Smooth muscle cell (in vitro differentiated cells): ENCODE results near the gene TOX3. TPM values are rescaled to one million over a fixed set of nuclear protein-coding genes. Genes with fewer than 3 reads are reported as not detected.

ENCODE experiments used
- DNase-seq: peaks from one replicate; lab custom pipeline; 2025; ENCODE audit not compliant: unreplicated experiment; lab: John Stamatoyannopoulos, UW
- H2AFZ ChIP-seq: fragments of 200-600 bp; sonication (generic); 2 replicates; pipeline ENCODE4 v1.6.0; 2016; ENCODE audit warnings: antibody characterized with exemption, low read depth, mild to moderate bottlenecking
- H3F3A ChIP-seq: fragments of 200-600 bp; sonication (generic); 2 replicates; pipeline ENCODE4 v1.6.0; 2017; ENCODE audit warnings: antibody characterized with exemption, low read depth
- H3K27ac ChIP-seq: fragments of 200-600 bp; sonication (generic); 2 replicates; pipeline ENCODE4 v1.5.1; 2016; ENCODE audit warnings: low read depth, mild to moderate bottlenecking
- H3K27me3 ChIP-seq: fragments of 200-600 bp; sonication (generic); 2 replicates; pipeline ENCODE4 v1.6.1; 2016; ENCODE audit warnings: low read depth, mild to moderate bottlenecking
- H3K36me3 ChIP-seq: fragments of 200-600 bp; sonication (generic); 2 replicates; pipeline ENCODE4 v1.5.1; 2016; ENCODE audit warnings: low read depth
- H3K4me1 ChIP-seq: fragments of 200-600 bp; sonication (generic); 2 replicates; pipeline ENCODE4 v1.5.1; 2016; ENCODE audit warnings: low read depth
- H3K4me2 ChIP-seq: fragments of 200-600 bp; sonication (generic); 2 replicates; pipeline ENCODE4 v1.6.0; 2016; ENCODE audit warnings: mild to moderate bottlenecking
- H3K4me3 ChIP-seq: fragments of 200-600 bp; sonication (generic); 2 replicates; pipeline ENCODE4 v1.5.1; 2016; ENCODE audit warnings: mild to moderate bottlenecking
- H3K79me2 ChIP-seq: fragments of 200-600 bp; sonication (generic); 2 replicates; pipeline ENCODE4 v1.6.0; 2016; ENCODE audit warnings: low read depth, mild to moderate bottlenecking
- H3K9ac ChIP-seq: fragments of 200-600 bp; sonication (generic); 2 replicates; pipeline ENCODE4 v1.6.0; 2016; ENCODE audit warnings: low read depth
- H3K9me3 ChIP-seq: fragments of 200-600 bp; sonication (generic); replicated peaks from 2 replicates; pipeline ENCODE4 v1.5.1; 2016; ENCODE audit warnings: low read depth
- H4K20me1 ChIP-seq: fragments of 200-600 bp; sonication (generic); 2 replicates; pipeline ENCODE4 v1.6.0; 2016; ENCODE audit warnings: low read depth
- CTCF ChIP-seq: fragments of 200-600 bp; sonication (generic); IDR thresholded peaks from 2 replicates; pipeline ENCODE4 v1.5.1; 2017; ENCODE audit warnings: borderline replicate concordance, mild to moderate bottlenecking, antibody characterized with exemption; ENCODE audit not compliant: insufficient read depth, poor library complexity, severe bottlenecking
- WGBS: methylation state at CpG from one replicate; pipeline ENCODE4 v1.1.7; 2016; ENCODE audit warnings: low lambda C conversion rate; 5-methylcytosine and 5-hydroxymethylcytosine counted together
- polyA plus RNA-seq: library from polyadenylated mRNA; unstranded; fragments of >200 nt; fragmentation: Nextera tagmentation; extraction: Ambion mirVana; gene quantifications from 2 replicates; pipeline ENCODE4 v1.2.1, GENCODE V29; 2016
- total RNA-seq: library from RNA; depleted of rRNA; stranded (reverse); fragments of >200 nt; gene quantifications from 2 replicates; pipeline ENCODE4 v1.2.3, GENCODE V29; 2014

TOX3 gene
- total and polyA plus RNA-seq, 2 experiments from 2014 or later, result 0.18 to 0.49 TPM

- H3K27ac ChIP-seq, result no peak overlapping the region
- no peaks in the 10 kb centered on the region for H3K79me2 ChIP-seq
- H3K4me2 ChIP-seq, result no peak overlapping the region
- DNase-seq, result no peak
- H3F3A ChIP-seq, result no peaks in the 10 kb centered on the region
- no peaks in the 10 kb centered on the region for H4K20me1 ChIP-seq
- 87% methylated on average over 8 of the region's 8 CpGs for WGBS
- peaks cover 2% of the 10 kb centered on the region for H3K27me3 ChIP-seq
- peaks cover 30% of the 10 kb centered on the region for H3K4me1 ChIP-seq
- H3K4me3 ChIP-seq, result no peak overlapping the region
- no peaks in the 10 kb centered on the region for H3K9me3 ChIP-seq
- no peak for TF ChIP-seq CTCF
- no peak overlapping the region for H2AFZ ChIP-seq
- no peaks in the 10 kb centered on the region for H3K36me3 ChIP-seq
- H3K9ac ChIP-seq, result no peak overlapping the region
These were observed 14.6 kb downstream of the TOX3 start for GRCh38 chr16:52532384-52532783.

- Histone ChIP-seq H3K36me3 (no peaks in the 10 kb centered on the region), H3K27ac (no peak overlapping the region), H4K20me1 (no peaks in the 10 kb centered on the region), H3K9ac (no peak overlapping the region), H3K4me3 (no peak overlapping the region), H3K4me2 (no peak overlapping the region), H2AFZ (no peak overlapping the region), H3K9me3 (no peaks in the 10 kb centered on the region), H3K79me2 (no peaks in the 10 kb centered on the region), H3F3A (no peaks in the 10 kb centered on the region), H3K27me3 (no peaks in the 10 kb centered on the region), H3K4me1 (peaks cover 57% of the 10 kb centered on the region)
- DNase-seq, result no peak
- 88% methylated on average over 1 of the region's 1 CpG for WGBS
- no peak for TF ChIP-seq CTCF
These were observed 17.7 kb downstream of the TOX3 start for GRCh38 chr16:52529226-52529625.

GRCh38 chr16:52528393-52529065 lies 18.4 kb downstream of the TOX3 start:
- no peaks in the 10 kb centered on the region for H4K20me1 ChIP-seq
- TF ChIP-seq CTCF, result no peak
- no peak for DNase-seq
- 97% methylated on average over 5 of the region's 5 CpGs for WGBS
- H2AFZ ChIP-seq, result no peak overlapping the region
- no peaks in the 10 kb centered on the region for H3K79me2 ChIP-seq
- H3F3A ChIP-seq, result no peaks in the 10 kb centered on the region
- H3K4me2 ChIP-seq, result no peak overlapping the region
- no peaks in the 10 kb centered on the region for H3K36me3 ChIP-seq
- no peaks in the 10 kb centered on the region for H3K27me3 ChIP-seq
- no peak overlapping the region for H3K27ac ChIP-seq
- H3K4me3 ChIP-seq, result no peak overlapping the region
- no peaks in the 10 kb centered on the region for H3K9me3 ChIP-seq
- H3K4me1 ChIP-seq, result peaks cover 59% of the 10 kb centered on the region
- H3K9ac ChIP-seq, result no peak overlapping the region

DNA sequence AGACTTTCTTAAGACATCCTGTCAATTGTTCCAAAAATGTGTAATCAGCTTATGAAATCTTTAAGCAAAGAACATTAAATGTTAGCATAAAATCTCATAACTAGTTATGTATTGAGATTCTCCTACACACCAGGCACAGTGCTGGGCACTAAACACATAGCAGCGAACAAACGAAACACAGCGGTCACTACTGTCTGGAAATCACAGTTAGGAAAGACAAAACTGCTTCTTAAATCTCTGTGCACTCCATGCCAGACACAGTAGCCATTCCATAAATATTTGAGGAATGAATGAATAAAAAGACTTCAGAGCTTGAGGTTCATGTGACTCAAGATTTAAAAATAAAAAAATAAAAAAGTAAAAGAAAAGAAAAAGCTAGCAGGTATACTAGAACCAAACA lies 20.1 kb downstream of the TOX3 start:
- Histone ChIP-seq H3K4me1 (peaks cover 56% of the 10 kb centered on the region), H3K36me3 (no peaks in the 10 kb centered on the region), H3K79me2 (no peaks in the 10 kb centered on the region), H3K27me3 (no peaks in the 10 kb centered on the region), H3K9ac (no peak overlapping the region), H3K9me3 (no peaks in the 10 kb centered on the region), H3K27ac (no peak overlapping the region), H3K4me3 (no peak overlapping the region), H3K4me2 (no peak overlapping the region), H3F3A (no peaks in the 10 kb centered on the region), H2AFZ (no peak overlapping the region), H4K20me1 (no peaks in the 10 kb centered on the region)
- no peak for DNase-seq
- WGBS, result 92% methylated on average over 3 of the region's 3 CpGs
- no peak for TF ChIP-seq CTCF
